Endometrium (tissue), 2 donors: ENCODE results near the gene BCAN.

Experiments used
- FAIRE-seq: peaks from 2 replicates; lab custom pipeline; 2012; peaks lifted over from hg19 to GRCh38; lab: Jason Lieb, UNC
- donor health status: control.
- donor health status: control.

The BCAN gene

DNA sequence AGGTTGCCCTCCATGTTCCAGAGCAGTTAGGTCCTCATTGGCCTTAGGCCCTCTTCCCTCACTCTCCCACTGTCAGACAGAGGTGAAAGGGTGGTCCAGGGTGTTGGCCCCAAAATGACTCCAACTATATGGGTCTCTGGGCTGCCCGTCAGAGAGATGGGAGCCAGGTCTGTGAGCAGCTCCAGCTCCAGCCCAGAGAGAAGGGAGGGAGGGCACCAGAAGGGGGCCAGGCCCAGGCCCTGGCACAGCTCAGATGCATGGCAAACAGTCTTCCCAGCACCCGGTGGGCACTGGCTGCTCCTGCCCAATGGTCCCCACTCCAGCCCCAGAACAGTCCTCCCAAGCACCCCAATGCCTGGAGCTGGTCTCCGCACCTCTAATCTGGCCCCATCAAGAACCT, 2.2 kb downstream of the BCAN start:
- FAIRE-seq, result no peak

DNA sequence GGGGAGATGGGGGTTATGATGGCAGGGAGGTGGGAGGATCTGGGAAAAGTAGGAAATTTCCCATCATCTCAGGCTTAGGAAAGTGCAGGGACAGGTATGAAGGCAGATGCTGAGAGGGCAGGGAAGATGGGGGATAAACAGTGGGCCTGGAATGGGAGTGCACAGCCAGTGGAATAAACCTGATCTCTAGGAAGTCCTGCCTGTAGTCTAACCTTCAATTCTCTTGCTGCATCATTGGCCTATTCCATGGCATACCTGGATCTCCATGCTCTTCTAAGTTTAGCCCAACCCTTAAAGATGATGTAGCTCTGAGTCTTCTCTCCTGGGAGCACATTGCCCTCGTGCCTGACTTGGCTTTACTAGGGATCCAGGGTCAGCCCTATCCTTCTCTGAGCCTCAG, 2.7 kb downstream of the BCAN start:
- no peak for FAIRE-seq

DNA sequence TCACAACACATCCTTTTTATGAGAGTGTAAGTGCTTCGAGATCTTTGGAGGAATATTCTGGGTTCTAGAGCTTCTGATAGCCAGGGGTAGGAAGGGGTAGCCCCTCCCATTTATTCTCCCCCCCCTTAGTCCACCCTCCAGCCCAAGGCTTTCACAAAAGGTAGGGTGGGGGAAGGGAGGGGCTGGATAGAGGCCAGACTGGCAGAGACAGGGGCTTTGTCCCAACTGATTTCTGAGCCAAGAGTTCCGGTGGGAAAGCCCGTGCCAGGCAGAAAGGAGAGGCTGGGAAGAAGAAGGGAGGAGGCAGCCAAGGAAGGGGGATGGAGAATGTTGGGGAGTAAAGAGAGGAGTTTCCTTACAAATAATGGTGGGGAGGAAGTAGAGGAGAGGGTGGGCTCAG, 3.1 kb downstream of the BCAN start:
- FAIRE-seq, result no peak

DNA sequence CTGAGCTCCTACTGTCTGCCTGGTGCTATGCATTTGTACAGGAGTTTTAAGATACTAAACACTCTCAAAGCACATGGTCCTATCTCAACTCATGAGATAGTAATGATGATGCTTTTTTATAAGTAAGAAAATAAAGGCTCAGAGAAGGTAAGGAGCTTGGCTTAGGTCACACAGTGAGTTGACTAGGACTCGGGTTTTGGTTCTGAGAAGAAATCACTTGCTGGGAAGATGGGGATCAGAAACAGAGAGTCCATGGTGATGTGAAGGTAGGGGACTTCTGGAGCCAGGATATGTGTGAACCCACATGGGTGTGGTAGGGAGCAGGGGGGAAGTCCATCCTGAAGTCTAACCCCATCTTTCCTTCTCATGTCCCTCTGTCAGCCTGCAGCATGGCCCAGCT, 3.7 kb downstream of the BCAN start:
- no peak for FAIRE-seq

DNA sequence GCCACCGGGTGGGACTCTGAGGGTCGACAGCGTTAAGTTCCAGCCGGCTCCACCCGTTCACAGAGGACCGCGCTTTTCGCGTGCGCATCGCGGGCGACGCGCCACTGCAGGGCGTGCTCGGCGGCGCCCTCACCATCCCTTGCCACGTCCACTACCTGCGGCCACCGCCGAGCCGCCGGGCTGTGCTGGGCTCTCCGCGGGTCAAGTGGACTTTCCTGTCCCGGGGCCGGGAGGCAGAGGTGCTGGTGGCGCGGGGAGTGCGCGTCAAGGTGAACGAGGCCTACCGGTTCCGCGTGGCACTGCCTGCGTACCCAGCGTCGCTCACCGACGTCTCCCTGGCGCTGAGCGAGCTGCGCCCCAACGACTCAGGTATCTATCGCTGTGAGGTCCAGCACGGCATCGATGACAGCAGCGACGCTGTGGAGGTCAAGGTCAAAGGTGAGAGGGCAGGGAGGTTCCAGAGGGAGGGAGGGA, 4.9 kb downstream of the BCAN start:
- no peak for FAIRE-seq

DNA sequence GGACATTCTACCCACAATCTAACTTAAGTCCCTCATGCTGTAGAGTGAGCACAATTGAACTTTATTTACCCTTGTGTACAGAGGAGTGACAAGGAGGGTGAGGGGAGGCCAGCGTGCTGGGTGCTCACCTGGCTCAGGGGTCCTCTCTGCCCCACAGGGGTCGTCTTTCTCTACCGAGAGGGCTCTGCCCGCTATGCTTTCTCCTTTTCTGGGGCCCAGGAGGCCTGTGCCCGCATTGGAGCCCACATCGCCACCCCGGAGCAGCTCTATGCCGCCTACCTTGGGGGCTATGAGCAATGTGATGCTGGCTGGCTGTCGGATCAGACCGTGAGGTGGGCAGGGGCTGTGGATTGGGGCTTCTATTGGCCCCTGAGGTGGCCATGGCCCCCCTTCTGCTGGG, 5.4 kb downstream of the BCAN start:
- no peak for FAIRE-seq

DNA sequence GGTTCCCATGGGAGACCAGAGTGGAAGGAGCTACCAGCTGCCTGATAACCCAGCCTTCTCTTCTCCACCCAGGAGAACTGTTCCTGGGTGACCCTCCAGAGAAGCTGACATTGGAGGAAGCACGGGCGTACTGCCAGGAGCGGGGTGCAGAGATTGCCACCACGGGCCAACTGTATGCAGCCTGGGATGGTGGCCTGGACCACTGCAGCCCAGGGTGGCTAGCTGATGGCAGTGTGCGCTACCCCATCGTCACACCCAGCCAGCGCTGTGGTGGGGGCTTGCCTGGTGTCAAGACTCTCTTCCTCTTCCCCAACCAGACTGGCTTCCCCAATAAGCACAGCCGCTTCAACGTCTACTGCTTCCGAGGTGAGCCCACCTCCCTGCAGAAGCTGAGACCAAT, 6.6 kb downstream of the BCAN start:
- no peak for FAIRE-seq

DNA sequence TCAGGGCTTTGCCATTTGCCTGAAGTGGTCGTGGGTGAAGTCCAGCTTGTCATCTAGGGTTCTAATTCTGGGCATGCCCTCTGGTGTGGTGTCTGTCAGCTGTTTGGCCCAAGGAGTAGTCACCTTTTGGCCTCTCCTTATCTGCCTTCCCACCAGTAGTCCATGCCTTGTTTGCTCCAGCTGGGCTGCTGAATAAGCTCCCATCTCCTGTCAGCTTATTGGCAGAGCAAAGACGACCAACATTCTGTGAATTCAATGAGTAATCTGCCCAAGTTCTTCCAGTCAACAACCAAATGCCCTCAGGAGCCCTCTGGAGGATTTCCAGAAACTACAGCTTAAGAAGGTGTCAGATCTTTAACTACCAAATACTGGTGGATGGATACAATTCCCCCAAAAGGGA, 7.0 kb downstream of the BCAN start:
- FAIRE-seq, result no peak

DNA sequence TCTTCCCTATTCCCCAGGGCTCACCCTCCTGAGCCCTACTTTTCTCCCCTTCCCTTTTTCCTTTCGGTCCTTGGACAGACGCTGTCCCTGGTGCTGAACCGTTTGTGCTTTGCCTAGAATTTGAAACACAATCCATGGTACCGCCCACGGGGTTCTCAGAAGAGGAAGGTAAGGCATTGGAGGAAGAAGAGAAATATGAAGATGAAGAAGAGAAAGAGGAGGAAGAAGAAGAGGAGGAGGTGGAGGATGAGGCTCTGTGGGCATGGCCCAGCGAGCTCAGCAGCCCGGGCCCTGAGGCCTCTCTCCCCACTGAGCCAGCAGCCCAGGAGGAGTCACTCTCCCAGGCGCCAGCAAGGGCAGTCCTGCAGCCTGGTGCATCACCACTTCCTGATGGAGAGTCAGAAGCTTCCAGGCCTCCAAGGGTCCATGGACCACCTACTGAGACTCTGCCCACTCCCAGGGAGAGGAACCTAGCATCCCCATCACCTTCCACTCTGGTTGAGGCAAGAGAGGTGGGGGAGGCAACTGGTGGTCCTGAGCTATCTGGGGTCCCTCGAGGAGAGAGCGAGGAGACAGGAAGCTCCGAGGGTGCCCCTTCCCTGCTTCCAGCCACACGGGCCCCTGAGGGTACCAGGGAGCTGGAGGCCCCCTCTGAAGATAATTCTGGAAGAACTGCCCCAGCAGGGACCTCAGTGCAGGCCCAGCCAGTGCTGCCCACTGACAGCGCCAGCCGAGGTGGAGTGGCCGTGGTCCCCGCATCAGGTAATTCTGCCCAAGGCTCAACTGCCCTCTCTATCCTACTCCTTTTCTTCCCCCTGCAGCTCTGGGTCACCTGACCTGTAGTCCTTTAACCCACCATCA, 10.4 kb downstream of the BCAN start:
- no peak for FAIRE-seq

DNA sequence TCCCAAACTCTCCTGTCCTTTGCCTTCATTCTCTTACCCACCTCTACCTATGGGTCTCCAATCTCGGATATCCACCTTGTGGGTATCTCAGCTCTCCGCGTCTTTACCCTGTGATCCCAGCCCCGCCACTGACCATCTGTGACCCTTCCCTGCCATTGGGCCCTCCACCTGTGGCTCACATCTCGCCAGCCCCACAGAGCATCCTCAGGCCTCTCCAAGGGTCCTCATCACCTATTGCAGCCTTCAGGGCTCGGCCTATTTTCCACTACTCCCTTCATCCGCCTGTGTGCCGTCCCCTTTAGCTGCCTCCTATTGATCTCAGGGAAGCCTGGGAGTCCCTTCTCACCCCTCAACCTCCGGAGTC, 11.1 kb downstream of the BCAN start:
- no peak for FAIRE-seq

DNA sequence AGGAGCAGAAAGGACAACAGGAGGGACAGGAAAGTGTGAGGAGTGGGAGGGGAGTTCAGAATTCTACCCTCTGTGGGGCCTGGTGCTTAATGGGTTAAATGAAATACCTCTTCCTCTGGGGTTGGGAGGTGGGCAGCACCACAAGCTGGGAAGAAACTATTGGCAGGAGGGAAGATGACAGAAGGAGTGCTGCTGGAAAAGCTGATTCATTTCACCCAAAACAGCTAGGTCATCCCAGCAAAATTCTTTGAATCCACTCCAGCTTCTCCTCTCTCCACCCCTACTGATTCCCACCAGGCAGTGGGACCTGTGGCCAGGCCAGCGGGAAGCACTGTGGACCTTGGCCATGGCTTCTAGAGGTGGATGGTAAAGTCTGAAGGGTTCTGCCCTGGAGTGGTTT, 12.8 kb downstream of the BCAN start:
- no peak for FAIRE-seq

DNA sequence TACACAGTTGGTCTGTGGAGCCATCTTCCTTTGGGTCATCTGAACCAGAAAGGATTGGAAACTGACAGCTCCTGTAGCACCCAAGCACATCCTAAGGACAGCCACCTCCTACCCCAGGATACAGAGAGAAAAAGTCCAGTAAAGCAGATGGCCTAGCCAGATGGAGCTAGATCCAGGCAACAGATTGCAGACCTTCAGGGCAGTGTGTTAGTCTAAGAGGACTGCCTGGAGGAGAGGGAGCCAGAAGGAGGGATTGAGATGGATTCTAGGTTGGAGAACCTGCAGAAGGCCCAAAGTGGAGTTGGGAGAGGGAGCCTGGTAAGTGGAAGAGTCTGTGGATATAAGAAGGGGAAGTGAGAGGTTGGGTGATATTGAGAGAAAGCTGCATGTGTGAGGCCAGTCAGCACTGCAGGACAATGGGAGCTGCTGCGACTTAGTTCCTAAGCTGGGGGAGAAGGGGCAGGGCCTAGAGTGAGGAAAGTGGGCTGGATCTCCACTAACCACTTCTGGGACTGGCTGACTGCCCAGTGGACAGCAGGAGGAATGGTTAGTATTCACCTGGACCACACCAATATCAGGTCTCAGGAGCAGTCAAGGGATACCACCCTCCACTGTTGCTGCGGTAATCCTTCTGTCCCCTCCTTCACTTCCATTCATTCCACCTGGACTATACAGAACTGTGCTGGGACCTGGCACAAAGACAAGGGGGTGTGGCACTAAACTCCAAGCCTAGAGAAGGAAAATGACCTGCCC, 13.4 kb downstream of the BCAN start:
- no peak for FAIRE-seq

DNA sequence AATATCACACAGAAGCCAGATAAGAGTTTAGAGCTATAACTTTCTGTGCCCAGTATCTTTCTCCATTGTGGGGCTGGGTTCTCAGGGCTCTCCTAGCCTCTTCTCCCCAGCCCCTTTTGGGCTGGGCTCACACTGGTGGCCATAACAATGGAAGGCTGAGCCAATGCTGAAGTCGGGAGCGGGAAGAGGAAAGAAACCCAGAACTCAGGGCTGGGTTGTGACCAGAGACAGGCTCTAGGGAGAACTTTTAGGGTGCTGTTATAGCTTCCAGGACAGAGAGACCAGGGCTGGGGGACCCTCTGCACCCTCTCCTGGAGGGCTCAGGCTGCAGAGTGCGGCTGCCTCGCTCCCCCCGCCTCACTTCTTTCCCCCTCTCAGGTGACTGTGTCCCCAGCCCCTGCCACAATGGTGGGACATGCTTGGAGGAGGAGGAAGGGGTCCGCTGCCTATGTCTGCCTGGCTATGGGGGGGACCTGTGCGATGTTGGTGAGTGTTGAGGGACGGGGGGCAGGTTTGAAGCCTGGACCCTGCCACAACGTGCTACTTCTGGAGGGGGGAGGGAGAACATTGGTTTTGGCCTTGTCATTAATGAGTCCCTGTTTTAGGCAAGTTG, 14.1 kb downstream of the BCAN start:
- FAIRE-seq, result no peak

DNA sequence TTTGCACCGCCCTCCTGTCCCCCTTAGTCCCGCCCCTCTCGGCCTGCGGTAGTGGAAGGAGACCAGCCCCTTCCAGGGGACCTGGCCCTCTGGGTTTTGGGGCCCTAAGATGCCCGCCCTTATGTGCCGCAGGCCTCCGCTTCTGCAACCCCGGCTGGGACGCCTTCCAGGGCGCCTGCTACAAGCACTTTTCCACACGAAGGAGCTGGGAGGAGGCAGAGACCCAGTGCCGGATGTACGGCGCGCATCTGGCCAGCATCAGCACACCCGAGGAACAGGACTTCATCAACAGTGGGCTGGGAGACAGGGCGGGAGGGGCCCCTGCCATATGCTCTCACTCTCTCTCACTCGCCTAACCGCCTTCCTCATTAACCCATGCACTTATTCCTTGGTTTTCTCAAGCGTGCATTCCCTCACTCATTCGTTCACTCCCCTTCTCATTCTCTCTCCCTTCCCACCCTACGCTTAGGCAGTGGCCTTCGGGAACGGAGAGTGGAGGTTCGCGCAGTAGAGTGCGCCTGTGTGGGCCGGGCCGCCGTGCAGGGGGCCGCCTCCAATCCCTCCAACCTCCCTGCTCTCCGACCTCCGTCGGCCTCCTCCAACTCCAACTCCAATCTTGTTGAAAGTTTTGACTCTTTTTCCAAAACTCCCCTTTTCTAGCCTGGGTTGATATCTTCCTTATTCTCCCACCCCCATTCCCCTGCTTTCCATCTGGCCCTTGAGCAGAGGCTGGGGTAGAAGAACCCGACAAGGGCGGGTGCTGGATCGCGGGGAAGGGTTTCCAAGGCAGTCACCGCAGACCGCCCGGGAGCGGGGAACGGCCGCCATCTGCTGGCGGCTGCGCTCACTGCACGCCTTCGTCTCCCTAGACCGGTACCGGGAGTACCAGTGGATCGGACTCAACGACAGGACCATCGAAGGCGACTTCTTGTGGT, 15.2 kb downstream of the BCAN start:
- FAIRE-seq, result no peak

DNA sequence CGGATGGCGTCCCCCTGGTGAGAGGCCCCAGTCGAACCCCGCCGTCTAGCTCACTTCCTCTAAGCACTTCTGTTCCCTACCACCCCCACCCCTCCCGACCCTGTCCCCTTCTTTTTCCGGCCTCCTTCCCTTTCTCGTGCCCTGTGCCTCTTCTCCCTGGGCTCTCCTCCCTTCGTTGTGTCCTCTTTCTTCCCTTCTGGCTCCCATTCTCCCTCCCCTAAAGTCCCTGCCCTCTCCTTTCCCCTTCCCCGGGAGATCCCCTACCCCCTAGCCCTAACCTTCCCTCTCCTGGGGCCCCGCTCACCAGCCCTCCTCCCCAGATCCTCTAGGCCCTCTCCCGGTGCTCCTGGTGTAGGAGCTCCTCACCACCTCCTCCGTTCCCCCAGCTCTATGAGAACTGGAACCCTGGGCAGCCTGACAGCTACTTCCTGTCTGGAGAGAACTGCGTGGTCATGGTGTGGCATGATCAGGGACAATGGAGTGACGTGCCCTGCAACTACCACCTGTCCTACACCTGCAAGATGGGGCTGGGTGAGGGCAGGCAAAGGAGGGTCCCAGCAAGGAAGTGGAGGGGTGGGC, 15.9 kb downstream of the BCAN start:
- no peak for FAIRE-seq

DNA sequence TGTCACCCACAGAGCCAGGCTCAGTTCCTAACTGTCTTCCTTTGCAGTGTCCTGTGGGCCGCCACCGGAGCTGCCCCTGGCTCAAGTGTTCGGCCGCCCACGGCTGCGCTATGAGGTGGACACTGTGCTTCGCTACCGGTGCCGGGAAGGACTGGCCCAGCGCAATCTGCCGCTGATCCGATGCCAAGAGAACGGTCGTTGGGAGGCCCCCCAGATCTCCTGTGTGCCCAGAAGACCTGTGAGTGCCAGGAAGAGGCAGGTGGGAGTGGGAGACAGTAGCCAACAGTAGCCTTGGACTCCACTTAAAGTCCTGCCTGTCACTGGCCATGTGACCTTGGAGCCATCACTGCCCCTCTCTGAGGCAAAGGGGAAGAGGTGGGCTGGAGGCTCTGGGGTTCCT, 16.6 kb downstream of the BCAN start:
- no peak for FAIRE-seq

DNA sequence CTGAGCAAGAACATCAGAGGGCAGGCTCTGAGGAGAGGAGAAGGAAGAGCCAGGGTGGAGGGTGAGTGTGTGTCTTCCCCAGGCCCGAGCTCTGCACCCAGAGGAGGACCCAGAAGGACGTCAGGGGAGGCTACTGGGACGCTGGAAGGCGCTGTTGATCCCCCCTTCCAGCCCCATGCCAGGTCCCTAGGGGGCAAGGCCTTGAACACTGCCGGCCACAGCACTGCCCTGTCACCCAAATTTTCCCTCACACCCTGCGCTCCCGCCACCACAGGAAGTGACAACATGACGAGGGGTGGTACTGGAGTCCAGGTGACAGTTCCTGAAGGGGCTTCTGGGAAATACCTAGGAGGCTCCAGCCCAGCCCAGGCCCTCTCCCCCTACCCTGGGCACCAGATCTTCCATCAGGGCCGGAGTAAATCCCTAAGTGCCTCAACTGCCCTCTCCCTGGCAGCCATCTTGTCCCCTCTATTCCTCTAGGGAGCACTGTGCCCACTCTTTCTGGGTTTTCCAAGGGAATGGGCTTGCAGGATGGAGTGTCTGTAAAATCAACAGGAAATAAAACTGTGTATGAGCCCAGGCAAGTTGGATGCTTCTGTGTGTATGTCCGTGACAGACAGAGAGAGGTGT, 17.1 kb downstream of the BCAN start:
- no peak for FAIRE-seq

DNA sequence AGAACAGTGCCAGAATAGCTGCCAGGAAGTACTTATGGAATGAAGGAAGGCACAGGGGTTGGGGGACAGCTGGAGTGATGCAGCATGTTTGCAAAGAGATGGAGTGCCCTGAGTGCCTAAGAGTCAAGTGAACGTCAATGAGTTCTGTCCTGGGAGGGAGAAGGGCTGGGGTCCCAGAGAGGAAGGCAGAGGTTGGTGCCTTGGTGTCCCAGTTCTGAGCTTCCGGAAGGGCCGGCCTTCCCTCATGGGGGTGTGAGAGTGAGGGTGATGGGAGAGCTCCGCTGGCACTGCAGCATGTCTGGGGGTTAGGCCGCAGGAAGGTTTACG, 17.7 kb downstream of the BCAN start:
- no peak for FAIRE-seq

DNA sequence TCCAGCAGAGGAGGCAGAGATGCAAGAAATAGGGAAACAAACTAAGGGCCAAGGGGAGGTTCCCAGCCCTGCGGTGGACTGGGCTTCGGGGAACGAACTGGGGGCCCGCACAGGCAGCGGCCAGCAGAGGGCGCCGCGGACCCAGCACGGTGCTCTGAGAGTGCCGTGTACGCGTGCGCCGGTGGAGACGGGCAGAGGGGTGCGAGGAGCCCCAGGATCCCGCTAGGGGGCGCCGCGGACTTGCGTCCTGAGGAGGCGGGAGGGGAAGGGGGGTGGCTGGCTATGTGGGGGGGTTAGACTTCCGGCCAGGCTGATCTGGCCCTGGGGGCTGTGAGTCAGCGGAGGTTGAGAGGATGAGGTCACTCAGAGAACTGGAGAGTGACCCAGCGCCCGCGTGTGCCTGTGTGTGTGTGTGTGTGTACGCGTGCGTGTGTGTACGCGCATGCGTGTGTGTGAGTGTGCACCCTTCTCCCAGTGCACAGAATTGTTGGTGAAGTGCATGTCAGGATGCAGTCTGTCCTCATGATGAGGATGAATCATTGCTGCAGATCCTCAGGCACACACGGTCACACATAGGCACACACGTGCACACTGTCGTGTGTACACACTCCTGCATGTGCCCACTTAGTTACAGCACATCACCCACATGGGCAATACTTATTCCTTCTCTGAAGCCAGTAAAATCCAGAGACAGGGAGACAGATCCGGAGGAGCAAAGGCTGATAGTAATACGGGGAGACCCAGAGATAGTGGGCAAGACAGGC, 18.3 kb downstream of the BCAN start:
- FAIRE-seq, result no peak

DNA sequence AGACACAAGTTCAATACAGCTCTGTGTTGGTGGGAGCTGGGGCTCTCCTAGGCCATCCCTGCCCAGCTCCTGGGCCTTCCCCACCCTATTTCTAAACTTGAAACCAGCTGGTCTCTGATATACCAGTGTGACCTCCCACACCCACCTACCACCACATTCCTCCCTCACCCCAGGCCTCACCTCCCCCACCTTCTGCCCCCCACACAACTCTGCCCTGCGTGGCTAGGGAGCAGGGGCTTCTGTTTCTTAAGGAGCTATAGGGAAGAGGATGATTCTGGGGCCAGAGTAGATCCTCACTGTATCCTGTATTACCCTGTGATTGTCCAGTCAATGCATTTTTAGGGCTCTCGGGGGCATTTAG, 18.8 kb downstream of the BCAN start:
- FAIRE-seq, result no peak
